WI38 (cell line): ENCODE results near the gene SFXN4.

ENCODE experiments used
- H3K4me3 ChIP-seq: 2 replicates; pipeline ENCODE4 v1.5.1; 2011; ENCODE audit warnings: low read depth, mild to moderate bottlenecking, control low read depth, low read length
- TF ChIP-seq, protein P1 (sequence below): IDR thresholded peaks from 2 replicates; pipeline ENCODE4 v1.5.1; 2012; ENCODE audit warnings: low read depth, mild to moderate bottlenecking, control low read depth, low read length

SFXN4 gene

DNA sequence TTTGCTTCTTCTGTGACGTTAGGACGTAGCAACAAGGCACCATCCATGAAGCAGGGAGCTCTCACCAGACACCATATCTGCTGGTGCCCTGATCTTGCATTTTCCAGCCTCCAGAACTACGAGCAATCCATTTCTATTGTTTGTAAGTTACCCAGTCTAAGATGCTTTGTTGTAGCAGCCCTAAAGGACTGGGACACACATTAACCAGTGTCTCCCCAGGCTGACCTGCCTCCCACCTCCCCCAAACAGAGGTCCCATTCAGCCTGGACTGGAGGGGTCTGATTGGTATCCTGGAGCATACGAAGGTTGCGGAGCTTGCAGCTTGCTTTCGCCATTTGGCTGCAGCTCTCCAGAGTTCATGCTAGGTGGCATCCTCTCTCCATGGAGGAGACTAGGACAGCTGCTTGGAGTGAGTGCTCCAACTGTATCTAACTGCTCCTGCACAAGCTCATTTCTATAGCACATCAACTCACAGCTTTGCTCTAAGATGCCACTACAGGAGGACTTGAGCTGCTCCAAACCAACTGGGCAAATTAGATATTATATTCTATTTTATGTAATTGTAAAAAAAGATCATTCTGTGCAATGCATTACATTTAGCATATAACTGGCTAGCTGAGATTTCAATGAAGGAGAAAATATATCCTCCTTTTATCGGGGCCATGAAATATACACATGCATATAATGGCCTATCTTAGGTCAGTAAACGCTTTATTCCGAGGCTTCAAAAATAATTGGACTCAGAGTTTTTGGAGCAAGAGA lies 33.9 kb upstream of the SFXN4 start:
- TF ChIP-seq, protein P1, sequence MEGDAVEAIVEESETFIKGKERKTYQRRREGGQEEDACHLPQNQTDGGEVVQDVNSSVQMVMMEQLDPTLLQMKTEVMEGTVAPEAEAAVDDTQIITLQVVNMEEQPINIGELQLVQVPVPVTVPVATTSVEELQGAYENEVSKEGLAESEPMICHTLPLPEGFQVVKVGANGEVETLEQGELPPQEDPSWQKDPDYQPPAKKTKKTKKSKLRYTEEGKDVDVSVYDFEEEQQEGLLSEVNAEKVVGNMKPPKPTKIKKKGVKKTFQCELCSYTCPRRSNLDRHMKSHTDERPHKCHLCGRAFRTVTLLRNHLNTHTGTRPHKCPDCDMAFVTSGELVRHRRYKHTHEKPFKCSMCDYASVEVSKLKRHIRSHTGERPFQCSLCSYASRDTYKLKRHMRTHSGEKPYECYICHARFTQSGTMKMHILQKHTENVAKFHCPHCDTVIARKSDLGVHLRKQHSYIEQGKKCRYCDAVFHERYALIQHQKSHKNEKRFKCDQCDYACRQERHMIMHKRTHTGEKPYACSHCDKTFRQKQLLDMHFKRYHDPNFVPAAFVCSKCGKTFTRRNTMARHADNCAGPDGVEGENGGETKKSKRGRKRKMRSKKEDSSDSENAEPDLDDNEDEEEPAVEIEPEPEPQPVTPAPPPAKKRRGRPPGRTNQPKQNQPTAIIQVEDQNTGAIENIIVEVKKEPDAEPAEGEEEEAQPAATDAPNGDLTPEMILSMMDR: peak; percentile 80
- H3K4me3 ChIP-seq: no peak overlapping the region

DNA sequence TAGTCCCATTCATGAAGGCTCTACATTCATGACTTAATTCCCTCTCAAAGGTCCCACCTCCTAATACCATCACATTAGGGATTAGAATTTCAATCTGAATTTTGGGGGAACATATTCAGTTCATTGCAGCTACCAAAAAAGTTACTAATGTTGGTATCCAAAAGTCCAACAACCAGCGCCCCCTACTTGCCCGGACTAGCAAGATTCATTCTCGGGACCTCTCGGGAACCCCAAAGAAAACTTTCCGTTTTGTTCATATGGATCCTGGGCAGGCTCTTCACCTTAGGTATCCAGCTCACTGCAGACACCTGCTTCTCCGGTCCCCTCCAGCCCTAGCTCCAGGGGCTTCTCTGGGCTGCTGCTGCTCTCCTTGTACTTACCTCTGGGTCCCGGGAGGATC lies 32.9 kb upstream of the SFXN4 start:
- TF ChIP-seq, protein P1: no peak
- no peak overlapping the region for H3K4me3 ChIP-seq

DNA sequence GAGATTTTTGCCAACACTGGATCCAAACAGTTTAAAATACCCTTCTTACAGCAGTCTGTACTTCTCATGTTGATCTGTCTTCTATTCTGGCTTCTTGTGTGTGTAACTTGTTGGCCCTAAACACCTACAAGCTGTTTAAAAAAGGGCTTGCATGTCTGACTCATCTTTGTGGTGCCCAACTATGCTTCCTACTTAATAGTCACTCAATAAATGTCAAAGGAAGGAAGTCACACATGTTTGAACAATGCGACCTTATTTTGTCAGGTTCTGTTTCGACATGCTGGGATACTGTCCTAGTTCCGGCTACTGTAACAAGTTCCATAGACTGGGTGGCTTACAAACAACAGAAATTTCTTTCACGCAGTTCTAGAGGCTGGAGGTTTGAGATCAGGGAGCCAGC lies 32.4 kb upstream of the SFXN4 start:
- H3K4me3 ChIP-seq: no peak overlapping the region
- TF ChIP-seq, protein P1: no peak

DNA sequence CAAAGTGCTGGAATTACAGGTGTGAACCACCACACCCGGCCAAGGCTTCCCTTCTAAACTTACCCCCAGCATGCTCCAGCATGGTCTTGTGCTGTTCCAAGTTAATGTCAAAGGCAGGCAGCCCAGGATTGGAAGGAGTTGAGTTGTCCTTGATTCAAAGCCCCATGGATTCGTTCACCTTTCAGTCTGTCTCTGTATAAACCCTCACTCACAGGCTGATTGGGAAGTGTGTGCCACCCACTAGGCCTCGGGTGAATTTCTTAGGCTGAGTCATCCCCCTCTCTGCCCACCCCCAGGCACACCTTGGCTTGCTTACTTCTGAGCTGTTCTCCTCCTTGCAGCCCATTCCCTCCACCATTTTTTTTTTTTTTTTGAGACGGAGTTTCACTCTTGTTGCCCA lies 26.4 kb upstream of the SFXN4 start:
- no peak overlapping the region for H3K4me3 ChIP-seq
- TF ChIP-seq, protein P1: no peak

DNA sequence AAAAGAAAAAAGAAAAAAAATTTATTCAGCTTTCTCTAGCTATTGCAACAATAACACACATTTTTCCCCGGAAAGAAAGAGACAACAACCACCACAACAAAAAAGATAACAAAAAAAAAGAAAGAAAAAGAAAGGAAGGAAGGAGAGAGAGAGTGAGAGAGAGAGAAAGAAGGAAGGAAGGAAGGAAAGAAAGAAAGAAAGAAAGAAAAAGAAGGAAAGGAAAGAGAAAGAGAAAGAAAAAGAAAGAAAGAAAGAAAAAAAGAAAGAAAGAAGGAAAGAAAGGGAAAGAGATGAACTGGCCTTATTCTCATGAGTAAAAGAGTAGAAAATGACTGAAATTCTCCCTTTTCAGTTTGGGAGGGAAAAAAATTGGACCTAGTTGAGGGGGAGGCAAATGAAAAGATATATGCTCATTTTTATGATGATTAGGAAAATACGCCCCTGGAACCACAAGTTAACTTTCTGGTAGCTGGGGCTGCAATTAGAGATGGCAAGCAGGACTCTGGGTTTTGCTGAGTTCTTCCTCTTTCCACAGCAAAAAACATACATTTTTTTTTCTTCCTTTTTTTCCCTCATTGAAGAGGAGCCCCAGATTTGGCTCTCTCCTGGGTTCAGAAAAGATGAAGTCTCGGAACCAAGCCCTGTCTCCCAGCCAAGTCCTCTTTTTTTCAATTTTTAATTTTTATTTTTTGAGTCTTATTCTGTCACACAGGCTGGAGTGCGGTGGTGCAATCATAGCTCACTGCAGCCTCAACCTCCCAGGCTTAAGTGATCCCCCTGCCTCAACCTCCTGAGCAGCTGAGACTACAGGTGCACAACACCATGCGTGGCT lies 25.7 kb upstream of the SFXN4 start:
- no peak overlapping the region for H3K4me3 ChIP-seq
- TF ChIP-seq, protein P1: no peak

DNA sequence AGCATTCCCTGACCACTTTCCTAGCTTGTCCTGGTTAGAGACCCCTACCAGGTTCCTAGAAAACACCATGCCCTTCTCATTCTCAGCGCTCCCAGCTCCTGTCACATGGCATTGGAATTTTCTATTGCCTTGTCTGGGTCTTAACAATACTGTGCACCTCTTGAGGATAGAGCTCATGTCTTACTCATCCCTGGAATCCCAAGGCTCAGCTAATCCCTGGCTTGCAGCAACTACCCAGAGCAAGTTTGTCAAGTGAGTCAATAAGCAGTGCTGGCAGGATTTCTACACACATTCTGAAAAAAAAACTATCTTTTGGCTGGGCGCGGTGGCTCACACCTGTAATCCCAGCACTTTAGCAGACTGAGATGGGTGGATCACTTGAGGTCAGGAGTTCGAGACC lies 24.8 kb upstream of the SFXN4 start:
- TF ChIP-seq, protein P1: no peak
- no peak overlapping the region for H3K4me3 ChIP-seq

DNA sequence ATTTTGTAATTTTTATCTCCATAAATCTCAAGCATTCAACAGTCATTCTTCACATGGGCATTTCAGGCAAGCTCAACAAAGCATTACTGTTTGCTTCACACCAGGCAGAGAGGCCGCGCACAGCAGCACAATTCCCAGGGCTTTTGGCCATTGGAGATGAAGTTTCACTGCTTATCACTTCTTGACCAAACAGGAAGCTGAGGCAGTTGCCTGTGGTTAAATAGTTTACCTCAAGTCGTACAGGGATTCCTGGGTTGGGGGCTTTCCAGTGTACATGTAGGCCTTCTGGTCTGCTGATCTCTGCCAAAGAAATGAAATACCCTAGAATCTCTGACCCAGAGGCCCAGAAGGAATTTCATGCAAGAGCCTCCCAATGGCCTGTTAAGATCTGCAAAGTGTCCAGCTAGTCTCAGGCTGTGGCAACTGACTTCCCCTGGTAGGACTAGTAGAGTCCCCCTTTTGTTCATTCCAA lies 24.3 kb upstream of the SFXN4 start:
- TF ChIP-seq, protein P1: no peak
- H3K4me3 ChIP-seq: no peak overlapping the region
